ENCODE data around the gene MRPL23. TPM values are rescaled to one million over a fixed set of nuclear protein-coding genes. Genes with fewer than 3 reads are reported as not detected.

The MRPL23 gene
- total RNA-seq, 4 donors from 2014 or later: 93.3 to 116 (median 95.0) TPM

- Histone ChIP-seq H3K4me3 (no peak overlapping the region), H3K9me3 (no peaks in the 10 kb centered on the region), H3K27ac (no peak overlapping the region), H3K4me1 (no peaks in the 10 kb centered on the region), H3K36me3 (no peaks in the 10 kb centered on the region), H3K27me3 (no peaks in the 10 kb centered on the region)
- TF ChIP-seq POLR2A (IDR thresholded peaks at IDR 0.05): no peak
- TF ChIP-seq, protein P1, sequence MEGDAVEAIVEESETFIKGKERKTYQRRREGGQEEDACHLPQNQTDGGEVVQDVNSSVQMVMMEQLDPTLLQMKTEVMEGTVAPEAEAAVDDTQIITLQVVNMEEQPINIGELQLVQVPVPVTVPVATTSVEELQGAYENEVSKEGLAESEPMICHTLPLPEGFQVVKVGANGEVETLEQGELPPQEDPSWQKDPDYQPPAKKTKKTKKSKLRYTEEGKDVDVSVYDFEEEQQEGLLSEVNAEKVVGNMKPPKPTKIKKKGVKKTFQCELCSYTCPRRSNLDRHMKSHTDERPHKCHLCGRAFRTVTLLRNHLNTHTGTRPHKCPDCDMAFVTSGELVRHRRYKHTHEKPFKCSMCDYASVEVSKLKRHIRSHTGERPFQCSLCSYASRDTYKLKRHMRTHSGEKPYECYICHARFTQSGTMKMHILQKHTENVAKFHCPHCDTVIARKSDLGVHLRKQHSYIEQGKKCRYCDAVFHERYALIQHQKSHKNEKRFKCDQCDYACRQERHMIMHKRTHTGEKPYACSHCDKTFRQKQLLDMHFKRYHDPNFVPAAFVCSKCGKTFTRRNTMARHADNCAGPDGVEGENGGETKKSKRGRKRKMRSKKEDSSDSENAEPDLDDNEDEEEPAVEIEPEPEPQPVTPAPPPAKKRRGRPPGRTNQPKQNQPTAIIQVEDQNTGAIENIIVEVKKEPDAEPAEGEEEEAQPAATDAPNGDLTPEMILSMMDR (IDR thresholded peaks at IDR 0.05): no peak
- DNase-seq: no peak
Observed at GRCh38 chr11:1964348-1964747, 17.2 kb downstream of the MRPL23 start.

DNA sequence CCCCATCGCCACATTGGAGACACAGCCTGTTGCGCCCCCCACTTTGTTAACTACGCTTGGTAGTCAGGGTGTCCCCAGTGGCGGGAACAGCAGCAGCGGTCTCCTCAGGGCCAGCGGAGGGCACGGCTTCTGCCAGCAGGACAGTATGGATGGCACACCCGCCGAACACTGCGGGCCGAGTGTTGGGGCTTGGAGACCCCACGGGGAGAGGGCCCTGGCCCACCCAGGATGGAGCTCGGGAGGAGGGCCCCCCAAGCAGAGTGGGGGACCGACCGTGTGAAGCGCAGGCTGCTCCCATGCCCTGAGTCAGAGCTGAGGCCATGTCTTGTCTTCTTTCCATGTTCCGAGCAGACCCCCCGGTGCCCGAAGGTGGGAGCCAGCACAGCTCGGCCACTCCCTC is 17.8 kb downstream of the MRPL23 start:
- no peak for DNase-seq
- no peak for TF ChIP-seq POLR2A (IDR thresholded peaks at IDR 0.05)
- TF ChIP-seq, protein P1 (IDR thresholded peaks at IDR 0.05): no peak

GRCh38 chr11:1966531-1966930 is 19.4 kb downstream of the MRPL23 start:
- TF ChIP-seq POLR2A (IDR thresholded peaks at IDR 0.05): no peak
- TF ChIP-seq, protein P1 (IDR thresholded peaks at IDR 0.05): no peak
- Histone ChIP-seq H3K4me3 (no peak overlapping the region), H3K27ac (no peak overlapping the region), H3K27me3 (no peaks in the 10 kb centered on the region), H3K4me1 (no peaks in the 10 kb centered on the region), H3K36me3 (no peaks in the 10 kb centered on the region), H3K9me3 (no peaks in the 10 kb centered on the region)
- no peak for DNase-seq

More for the DNA sequence above, 17.8 kb downstream of the MRPL23 start:
- H3K9me3 ChIP-seq: no peaks in the 10 kb centered on the region
- H3K4me1 ChIP-seq: no peaks in the 10 kb centered on the region
- H3K4me3 ChIP-seq: no peak overlapping the region
- H3K27me3 ChIP-seq: no peaks in the 10 kb centered on the region
- no peaks in the 10 kb centered on the region for H3K36me3 ChIP-seq
- no peak overlapping the region for H3K27ac ChIP-seq

GRCh38 chr11:1967641-1968225 is 20.6 kb downstream of the MRPL23 start:
- no peaks in the 10 kb centered on the region for H3K4me1 ChIP-seq
- no peak overlapping the region for H3K4me3 ChIP-seq
- H3K27ac ChIP-seq: no peak overlapping the region
- no peaks in the 10 kb centered on the region for H3K36me3 ChIP-seq
- TF ChIP-seq POLR2A (IDR thresholded peaks at IDR 0.05): no peak
- TF ChIP-seq, protein P1 (IDR thresholded peaks at IDR 0.05): no peak
- no peaks in the 10 kb centered on the region for H3K27me3 ChIP-seq
- H3K9me3 ChIP-seq: no peaks in the 10 kb centered on the region
- DNase-seq: no peak

DNA sequence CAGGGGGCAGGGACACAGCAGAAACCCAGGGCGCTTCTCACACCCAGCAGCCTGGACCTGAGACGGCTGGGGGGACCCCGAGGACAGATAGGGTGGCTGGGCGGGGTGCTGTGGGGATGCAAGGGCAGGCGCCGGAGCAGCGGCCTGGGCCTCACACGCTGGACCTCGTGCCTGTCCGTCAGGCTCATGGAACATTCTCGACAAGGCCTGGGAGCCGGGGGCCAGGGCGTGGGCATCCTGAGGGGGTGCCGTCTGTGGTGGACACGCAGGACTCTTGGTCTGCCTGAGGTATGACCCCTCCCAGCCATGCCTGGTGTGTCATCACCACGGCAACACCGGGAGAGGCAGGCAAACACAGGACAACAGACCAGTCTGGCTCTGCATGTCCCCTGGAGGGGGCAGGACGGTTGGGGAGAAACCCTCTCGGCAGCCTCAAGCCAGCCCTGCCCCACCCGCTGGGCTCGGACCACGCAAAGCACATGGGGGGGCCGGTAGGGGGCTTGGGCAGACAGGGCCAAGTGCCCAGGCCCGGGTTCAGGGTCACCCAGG is 21.4 kb downstream of the MRPL23 start:
- no peaks in the 10 kb centered on the region for H3K27me3 ChIP-seq
- H3K36me3 ChIP-seq: no peaks in the 10 kb centered on the region
- TF ChIP-seq, protein P1 (IDR thresholded peaks at IDR 0.05): no peak
- TF ChIP-seq POLR2A (IDR thresholded peaks at IDR 0.05): no peak
- H3K4me3 ChIP-seq: no peak overlapping the region
- H3K4me1 ChIP-seq: no peaks in the 10 kb centered on the region
- H3K27ac ChIP-seq: no peak overlapping the region
- H3K9me3 ChIP-seq: no peaks in the 10 kb centered on the region
- DNase-seq: no peak
